ENCODE measurements around the gene PLEKHG3. TPM values are rescaled to one million over a fixed set of nuclear protein-coding genes. Genes with fewer than 3 reads are reported as not detected.

Gene PLEKHG3
- total RNA-seq, 2 donors from 2014 or later = 2.4 to 8.8 TPM

- no peaks in the 10 kb centered on the region for H3K27me3 Mint-ChIP-seq (ENCODE audit: low read depth)
- no peak for ATAC-seq (replicated peaks in 1 of 2)
- no peaks in the 10 kb centered on the region for H3K36me3 Mint-ChIP-seq (ENCODE audit: insufficient read depth in 2 of 2)
- H3K9me3 Mint-ChIP-seq = no peaks in the 10 kb centered on the region
- H3K27ac Mint-ChIP-seq = no peak overlapping the region
- H3K4me3 Mint-ChIP-seq = no peak overlapping the region
- DNase-seq = no peak
- peaks cover 6% of the 10 kb centered on the region for H3K4me1 Mint-ChIP-seq (ENCODE audit: low read depth)
These were observed 66.9 kb downstream of the PLEKHG3 start for GRCh38 chr14:64771161-64771560.

GRCh38 chr14:64772397-64772950, 68.2 kb downstream of the PLEKHG3 start:
- Mint-ChIP-seq H3K9me3 (no peaks in the 10 kb centered on the region), H3K27ac (no peak overlapping the region), H3K27me3 (ENCODE audit: low read depth) (no peaks in the 10 kb centered on the region), H3K4me1 (ENCODE audit: low read depth) (peaks cover 6% of the 10 kb centered on the region), H3K4me3 (no peak overlapping the region), H3K36me3 (ENCODE audit: insufficient read depth in 2 of 2) (no peaks in the 10 kb centered on the region)
- no peak for ATAC-seq (replicated peaks in 1 of 2)
- DNase-seq = no peak

- no peak for DNase-seq
- Mint-ChIP-seq H3K27me3 (ENCODE audit: low read depth) (no peaks in the 10 kb centered on the region), H3K27ac (no peak overlapping the region), H3K4me3 (no peak overlapping the region), H3K36me3 (ENCODE audit: insufficient read depth in 2 of 2) (no peaks in the 10 kb centered on the region), H3K9me3 (no peaks in the 10 kb centered on the region), H3K4me1 (ENCODE audit: low read depth) (peaks cover 6% of the 10 kb centered on the region)
- no peak for ATAC-seq (replicated peaks in 1 of 2)
These were observed 68.8 kb downstream of the PLEKHG3 start for GRCh38 chr14:64773046-64773445.

GRCh38 chr14:64773577-64773976, 69.4 kb downstream of the PLEKHG3 start:
- Mint-ChIP-seq H3K4me3 (no peak overlapping the region), H3K27me3 (ENCODE audit: low read depth) (no peaks in the 10 kb centered on the region), H3K36me3 (ENCODE audit: insufficient read depth in 2 of 2) (no peaks in the 10 kb centered on the region), H3K4me1 (ENCODE audit: low read depth) (peaks cover 6% of the 10 kb centered on the region), H3K27ac (no peak overlapping the region), H3K9me3 (no peaks in the 10 kb centered on the region)
- ATAC-seq (replicated peaks in 1 of 2) (no peak), DNase-seq (no peak)

- H3K4me3 Mint-ChIP-seq = no peak overlapping the region
- H3K27ac Mint-ChIP-seq = no peak overlapping the region
- peaks cover 6% of the 10 kb centered on the region for H3K4me1 Mint-ChIP-seq (ENCODE audit: low read depth)
- no peaks in the 10 kb centered on the region for H3K27me3 Mint-ChIP-seq (ENCODE audit: low read depth)
- no peaks in the 10 kb centered on the region for H3K9me3 Mint-ChIP-seq
- DNase-seq (no peak), ATAC-seq (replicated peaks in 1 of 2) (no peak)
- H3K36me3 Mint-ChIP-seq (ENCODE audit: insufficient read depth in 2 of 2) = no peaks in the 10 kb centered on the region
These were observed 70.0 kb downstream of the PLEKHG3 start for GRCh38 chr14:64774272-64774671.

GRCh38 chr14:64775081-64775777, 71.0 kb downstream of the PLEKHG3 start:
- Mint-ChIP-seq H3K4me1 (ENCODE audit: low read depth) (peaks cover 6% of the 10 kb centered on the region), H3K9me3 (no peaks in the 10 kb centered on the region), H3K27ac (no peak overlapping the region), H3K4me3 (no peak overlapping the region), H3K36me3 (ENCODE audit: insufficient read depth in 2 of 2) (no peaks in the 10 kb centered on the region), H3K27me3 (ENCODE audit: low read depth) (no peaks in the 10 kb centered on the region)
- ATAC-seq (replicated peaks in 1 of 2) = no peak
- DNase-seq = no peak

GRCh38 chr14:64777461-64777860, 73.2 kb downstream of the PLEKHG3 start:
- Mint-ChIP-seq H3K4me1 (ENCODE audit: low read depth) (no peaks in the 10 kb centered on the region), H3K27ac (no peak overlapping the region), H3K9me3 (no peaks in the 10 kb centered on the region), H3K4me3 (no peak overlapping the region), H3K27me3 (ENCODE audit: low read depth) (no peaks in the 10 kb centered on the region), H3K36me3 (ENCODE audit: insufficient read depth in 2 of 2) (no peaks in the 10 kb centered on the region)
- ATAC-seq (replicated peaks in 1 of 2) (no peak), DNase-seq (no peak)

- H3K27ac Mint-ChIP-seq = no peak overlapping the region
- no peak overlapping the region for H3K4me3 Mint-ChIP-seq
- H3K27me3 Mint-ChIP-seq (ENCODE audit: low read depth) = no peaks in the 10 kb centered on the region
- DNase-seq = no peak
- H3K36me3 Mint-ChIP-seq (ENCODE audit: insufficient read depth in 2 of 2) = no peaks in the 10 kb centered on the region
- no peaks in the 10 kb centered on the region for H3K4me1 Mint-ChIP-seq (ENCODE audit: low read depth)
- no peaks in the 10 kb centered on the region for H3K9me3 Mint-ChIP-seq
- no peak for ATAC-seq (replicated peaks in 1 of 2)
These were observed 74.0 kb downstream of the PLEKHG3 start for GRCh38 chr14:64778104-64778754.

- H3K27ac Mint-ChIP-seq = no peak overlapping the region
- no peaks in the 10 kb centered on the region for H3K9me3 Mint-ChIP-seq
- no peak overlapping the region for H3K4me3 Mint-ChIP-seq
- no peak for DNase-seq
- H3K4me1 Mint-ChIP-seq (ENCODE audit: low read depth) = no peaks in the 10 kb centered on the region
- no peaks in the 10 kb centered on the region for H3K36me3 Mint-ChIP-seq (ENCODE audit: insufficient read depth in 2 of 2)
- H3K27me3 Mint-ChIP-seq (ENCODE audit: low read depth) = no peaks in the 10 kb centered on the region
- ATAC-seq (replicated peaks in 1 of 2) = no peak
These were observed 75.2 kb downstream of the PLEKHG3 start for GRCh38 chr14:64779472-64779871.

- Mint-ChIP-seq H3K36me3 (ENCODE audit: insufficient read depth in 2 of 2) (no peaks in the 10 kb centered on the region), H3K9me3 (no peaks in the 10 kb centered on the region), H3K4me3 (no peak overlapping the region), H3K27ac (no peak overlapping the region), H3K27me3 (ENCODE audit: low read depth) (no peaks in the 10 kb centered on the region), H3K4me1 (ENCODE audit: low read depth) (no peaks in the 10 kb centered on the region)
- no peak for ATAC-seq (replicated peaks in 1 of 2)
- no peak for DNase-seq
These were observed 78.0 kb downstream of the PLEKHG3 start for GRCh38 chr14:64782196-64782595.

GRCh38 chr14:64784006-64784405, 79.8 kb downstream of the PLEKHG3 start:
- H3K36me3 Mint-ChIP-seq (ENCODE audit: insufficient read depth in 2 of 2) = no peaks in the 10 kb centered on the region
- no peak for ATAC-seq (replicated peaks in 1 of 2)
- H3K27ac Mint-ChIP-seq = no peak overlapping the region
- H3K27me3 Mint-ChIP-seq (ENCODE audit: low read depth) = no peaks in the 10 kb centered on the region
- H3K9me3 Mint-ChIP-seq = no peaks in the 10 kb centered on the region
- DNase-seq = no peak
- H3K4me3 Mint-ChIP-seq = no peak overlapping the region
- H3K4me1 Mint-ChIP-seq (ENCODE audit: low read depth) = no peaks in the 10 kb centered on the region

- no peaks in the 10 kb centered on the region for H3K27me3 Mint-ChIP-seq (ENCODE audit: low read depth)
- no peaks in the 10 kb centered on the region for H3K9me3 Mint-ChIP-seq
- no peaks in the 10 kb centered on the region for H3K4me1 Mint-ChIP-seq (ENCODE audit: low read depth)
- H3K4me3 Mint-ChIP-seq = no peak overlapping the region
- DNase-seq (no peak), ATAC-seq (replicated peaks in 1 of 2) (no peak)
- no peak overlapping the region for H3K27ac Mint-ChIP-seq
- H3K36me3 Mint-ChIP-seq (ENCODE audit: insufficient read depth in 2 of 2) = no peaks in the 10 kb centered on the region
These were observed 82.3 kb downstream of the PLEKHG3 start for GRCh38 chr14:64786296-64787149.

GRCh38 chr14:64787619-64788018, 83.4 kb downstream of the PLEKHG3 start:
- no peaks in the 10 kb centered on the region for H3K27me3 Mint-ChIP-seq (ENCODE audit: low read depth)
- DNase-seq (no peak), ATAC-seq (replicated peaks in 1 of 2) (no peak)
- no peaks in the 10 kb centered on the region for H3K4me1 Mint-ChIP-seq (ENCODE audit: low read depth)
- no peaks in the 10 kb centered on the region for H3K36me3 Mint-ChIP-seq (ENCODE audit: insufficient read depth in 2 of 2)
- H3K9me3 Mint-ChIP-seq = no peaks in the 10 kb centered on the region
- H3K4me3 Mint-ChIP-seq = no peak overlapping the region
- H3K27ac Mint-ChIP-seq = no peak overlapping the region
